Panc1 (cell line): ENCODE results near the gene MEGF9.

Experiments used
- SIN3A ChIP-seq: IDR thresholded peaks from 2 replicates; pipeline ENCODE4 v1.6.1; 2012; ENCODE audit warnings: low read depth, mild to moderate bottlenecking, low read length, moderate library complexity, borderline replicate concordance; ENCODE audit not compliant: insufficient read depth
- TF ChIP-seq, protein P1 (sequence below): fragments of 450-650 bp; IDR thresholded peaks from 2 replicates; pipeline ENCODE4 v1.5.1; 2017; ENCODE audit warnings: mild to moderate bottlenecking
- TF ChIP-seq, protein P2 (sequence below), 2 experiments: IDR thresholded peaks; 2 replicates each; pipeline ENCODE4 v1.6.1; 2011 to 2012; ENCODE audit warnings: low read depth in 2 of 2, control low read depth in 1 of 2, low read length in 1 of 2, mild to moderate bottlenecking in 1 of 2, moderate library complexity in 1 of 2; ENCODE audit not compliant: insufficient read depth in 1 of 2

DNA sequence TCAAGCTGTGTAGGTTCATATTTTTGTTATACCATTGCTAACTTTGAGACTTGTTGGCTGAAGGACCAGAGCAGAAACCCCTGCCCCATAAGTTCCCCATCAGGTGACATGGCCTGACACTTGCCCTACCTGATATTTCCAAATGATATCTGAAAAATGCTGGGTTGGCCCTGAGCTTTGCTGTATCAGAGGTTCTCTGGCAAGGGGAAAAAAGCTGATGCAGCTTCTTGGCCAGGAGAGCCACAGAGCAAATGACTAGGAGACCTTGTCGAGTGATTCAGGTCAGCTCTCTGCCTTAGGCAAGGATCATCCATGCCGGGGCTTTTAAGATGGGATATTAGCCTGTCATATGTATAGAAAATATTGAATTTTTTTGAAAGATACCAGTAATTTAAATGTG, 2.9 kb upstream of the MEGF9 start:
- TF ChIP-seq, protein P1, sequence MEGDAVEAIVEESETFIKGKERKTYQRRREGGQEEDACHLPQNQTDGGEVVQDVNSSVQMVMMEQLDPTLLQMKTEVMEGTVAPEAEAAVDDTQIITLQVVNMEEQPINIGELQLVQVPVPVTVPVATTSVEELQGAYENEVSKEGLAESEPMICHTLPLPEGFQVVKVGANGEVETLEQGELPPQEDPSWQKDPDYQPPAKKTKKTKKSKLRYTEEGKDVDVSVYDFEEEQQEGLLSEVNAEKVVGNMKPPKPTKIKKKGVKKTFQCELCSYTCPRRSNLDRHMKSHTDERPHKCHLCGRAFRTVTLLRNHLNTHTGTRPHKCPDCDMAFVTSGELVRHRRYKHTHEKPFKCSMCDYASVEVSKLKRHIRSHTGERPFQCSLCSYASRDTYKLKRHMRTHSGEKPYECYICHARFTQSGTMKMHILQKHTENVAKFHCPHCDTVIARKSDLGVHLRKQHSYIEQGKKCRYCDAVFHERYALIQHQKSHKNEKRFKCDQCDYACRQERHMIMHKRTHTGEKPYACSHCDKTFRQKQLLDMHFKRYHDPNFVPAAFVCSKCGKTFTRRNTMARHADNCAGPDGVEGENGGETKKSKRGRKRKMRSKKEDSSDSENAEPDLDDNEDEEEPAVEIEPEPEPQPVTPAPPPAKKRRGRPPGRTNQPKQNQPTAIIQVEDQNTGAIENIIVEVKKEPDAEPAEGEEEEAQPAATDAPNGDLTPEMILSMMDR, result no peak
- TF ChIP-seq SIN3A, result no peak
- TF ChIP-seq, protein P2, sequence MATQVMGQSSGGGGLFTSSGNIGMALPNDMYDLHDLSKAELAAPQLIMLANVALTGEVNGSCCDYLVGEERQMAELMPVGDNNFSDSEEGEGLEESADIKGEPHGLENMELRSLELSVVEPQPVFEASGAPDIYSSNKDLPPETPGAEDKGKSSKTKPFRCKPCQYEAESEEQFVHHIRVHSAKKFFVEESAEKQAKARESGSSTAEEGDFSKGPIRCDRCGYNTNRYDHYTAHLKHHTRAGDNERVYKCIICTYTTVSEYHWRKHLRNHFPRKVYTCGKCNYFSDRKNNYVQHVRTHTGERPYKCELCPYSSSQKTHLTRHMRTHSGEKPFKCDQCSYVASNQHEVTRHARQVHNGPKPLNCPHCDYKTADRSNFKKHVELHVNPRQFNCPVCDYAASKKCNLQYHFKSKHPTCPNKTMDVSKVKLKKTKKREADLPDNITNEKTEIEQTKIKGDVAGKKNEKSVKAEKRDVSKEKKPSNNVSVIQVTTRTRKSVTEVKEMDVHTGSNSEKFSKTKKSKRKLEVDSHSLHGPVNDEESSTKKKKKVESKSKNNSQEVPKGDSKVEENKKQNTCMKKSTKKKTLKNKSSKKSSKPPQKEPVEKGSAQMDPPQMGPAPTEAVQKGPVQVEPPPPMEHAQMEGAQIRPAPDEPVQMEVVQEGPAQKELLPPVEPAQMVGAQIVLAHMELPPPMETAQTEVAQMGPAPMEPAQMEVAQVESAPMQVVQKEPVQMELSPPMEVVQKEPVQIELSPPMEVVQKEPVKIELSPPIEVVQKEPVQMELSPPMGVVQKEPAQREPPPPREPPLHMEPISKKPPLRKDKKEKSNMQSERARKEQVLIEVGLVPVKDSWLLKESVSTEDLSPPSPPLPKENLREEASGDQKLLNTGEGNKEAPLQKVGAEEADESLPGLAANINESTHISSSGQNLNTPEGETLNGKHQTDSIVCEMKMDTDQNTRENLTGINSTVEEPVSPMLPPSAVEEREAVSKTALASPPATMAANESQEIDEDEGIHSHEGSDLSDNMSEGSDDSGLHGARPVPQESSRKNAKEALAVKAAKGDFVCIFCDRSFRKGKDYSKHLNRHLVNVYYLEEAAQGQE (IDR thresholded peaks at IDR 0.05; ENCODE audit: insufficient read depth in 1 of 2, low read depth in 2 of 2, low read length in 1 of 2), result no peak
